ENCODE data around the gene GGT1.
"Not testable (repeated sequence)": the region's sequence is repeated elsewhere in the genome, so short reads cannot be mapped to it uniquely, and the experiment has no call there.

The GGT1 gene

DNA sequence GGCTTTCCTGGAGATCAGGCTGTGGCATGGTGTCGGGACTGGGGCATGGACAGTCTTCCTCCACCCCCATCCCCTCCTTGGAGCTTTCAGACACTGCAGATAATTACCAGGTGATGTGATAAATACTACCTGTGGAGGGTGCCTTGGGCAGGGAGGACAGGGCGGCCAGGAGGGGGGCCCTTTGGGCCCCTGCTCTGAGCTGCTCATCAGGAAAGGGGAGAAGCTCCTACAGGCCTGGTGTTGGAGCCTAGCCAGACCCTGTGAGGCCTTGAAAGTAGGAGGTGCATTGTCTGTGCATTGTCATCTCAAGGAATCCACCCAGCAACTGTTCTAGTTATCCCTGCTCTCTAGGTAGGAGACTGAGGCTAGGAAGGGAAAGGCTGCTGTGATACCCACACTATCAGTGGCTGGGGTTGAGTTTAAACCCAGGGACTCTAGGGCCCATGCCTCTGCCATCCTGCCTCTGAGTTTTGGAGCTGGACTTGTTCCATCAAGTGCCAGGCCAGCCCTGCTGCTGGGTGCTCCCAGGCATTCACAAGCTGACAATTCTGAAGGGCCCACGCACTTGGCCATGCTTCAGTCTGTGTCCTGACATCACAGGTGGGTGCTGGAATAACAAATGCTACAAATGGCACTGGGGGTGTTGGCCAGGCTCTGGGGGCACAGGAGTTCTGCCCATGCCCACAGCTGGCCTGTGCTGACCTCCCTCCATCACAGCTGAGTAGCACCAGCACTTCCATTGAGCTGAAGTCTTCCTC, 2.9 kb upstream of the GGT1 start:
- not testable (repeated sequence) for DNase-seq

DNA sequence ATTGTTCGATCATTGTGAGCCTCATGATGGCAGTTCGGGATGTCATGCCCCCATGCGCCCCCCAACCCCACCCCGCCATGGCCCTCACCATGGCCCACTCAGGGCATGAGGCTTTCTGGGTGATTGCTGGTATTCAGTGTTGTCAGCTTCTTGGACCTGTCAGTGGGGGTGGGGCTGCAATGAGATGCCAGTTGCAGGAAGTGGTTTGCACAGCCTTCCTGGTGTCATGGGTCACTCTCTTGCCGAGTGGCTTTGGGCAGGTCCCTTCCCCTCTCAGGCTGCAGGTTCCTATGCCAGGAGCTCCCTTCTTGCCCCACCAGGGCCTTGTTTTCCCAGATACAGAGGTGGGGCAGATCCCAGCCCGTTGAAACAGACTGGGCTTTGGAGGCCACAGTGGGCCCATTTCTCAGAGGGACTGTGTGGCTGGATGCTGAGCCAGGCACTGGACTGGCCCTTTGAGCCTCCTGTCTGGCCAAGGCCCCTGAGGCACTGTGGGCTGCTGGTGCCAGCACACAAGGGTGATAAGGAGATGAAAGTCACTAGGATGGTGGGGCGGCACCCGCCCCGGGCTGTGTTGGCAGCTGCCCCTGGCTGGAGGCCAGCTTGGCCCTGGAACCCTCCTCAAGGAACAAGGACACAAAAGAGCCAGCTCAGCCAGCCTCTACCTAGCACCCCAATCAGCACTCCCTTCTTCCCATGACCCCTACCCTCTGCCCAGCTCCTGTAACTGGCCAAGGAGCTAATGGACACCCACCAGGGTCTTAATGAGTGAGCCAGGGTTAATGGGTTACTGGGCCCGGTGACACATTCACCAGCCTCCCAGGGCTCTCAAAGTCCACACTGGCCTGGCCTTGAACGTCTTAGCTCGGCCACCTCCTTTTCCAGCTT, 1.5 kb upstream of the GGT1 start:
- DNase-seq, result no peak

DNA sequence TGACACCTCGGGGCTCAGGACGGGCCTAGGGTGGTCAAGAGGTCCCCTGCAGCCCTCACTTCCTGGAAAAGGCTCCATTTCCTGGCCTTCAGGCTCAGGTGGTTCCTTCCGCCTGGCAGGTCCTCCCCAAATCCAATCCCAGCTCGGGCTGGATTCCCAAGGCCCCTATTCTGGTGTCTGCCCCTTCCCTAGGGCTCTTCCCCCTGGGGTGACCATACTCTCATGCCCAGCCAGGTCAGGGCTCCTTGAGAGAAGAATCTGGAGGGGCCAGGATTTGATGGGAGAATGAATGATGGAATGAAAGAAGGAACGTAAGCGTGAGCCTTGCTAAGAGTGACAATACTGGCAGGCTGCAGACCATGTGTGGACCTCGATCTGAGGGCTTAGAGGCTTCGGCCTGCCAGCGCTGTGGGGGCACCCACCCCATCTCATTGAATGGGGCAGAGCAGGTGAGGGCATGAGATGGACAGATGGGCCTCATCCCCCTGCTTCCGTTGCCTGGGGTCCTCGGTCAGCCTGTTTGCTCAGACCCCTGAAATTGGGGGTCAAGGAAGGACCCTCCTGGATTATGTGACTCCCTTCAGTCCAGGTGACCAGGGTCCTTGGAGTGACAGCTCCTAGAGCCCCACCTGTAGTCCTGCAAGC, 766 bp upstream of the GGT1 start:
- not testable (repeated sequence) for DNase-seq

DNA sequence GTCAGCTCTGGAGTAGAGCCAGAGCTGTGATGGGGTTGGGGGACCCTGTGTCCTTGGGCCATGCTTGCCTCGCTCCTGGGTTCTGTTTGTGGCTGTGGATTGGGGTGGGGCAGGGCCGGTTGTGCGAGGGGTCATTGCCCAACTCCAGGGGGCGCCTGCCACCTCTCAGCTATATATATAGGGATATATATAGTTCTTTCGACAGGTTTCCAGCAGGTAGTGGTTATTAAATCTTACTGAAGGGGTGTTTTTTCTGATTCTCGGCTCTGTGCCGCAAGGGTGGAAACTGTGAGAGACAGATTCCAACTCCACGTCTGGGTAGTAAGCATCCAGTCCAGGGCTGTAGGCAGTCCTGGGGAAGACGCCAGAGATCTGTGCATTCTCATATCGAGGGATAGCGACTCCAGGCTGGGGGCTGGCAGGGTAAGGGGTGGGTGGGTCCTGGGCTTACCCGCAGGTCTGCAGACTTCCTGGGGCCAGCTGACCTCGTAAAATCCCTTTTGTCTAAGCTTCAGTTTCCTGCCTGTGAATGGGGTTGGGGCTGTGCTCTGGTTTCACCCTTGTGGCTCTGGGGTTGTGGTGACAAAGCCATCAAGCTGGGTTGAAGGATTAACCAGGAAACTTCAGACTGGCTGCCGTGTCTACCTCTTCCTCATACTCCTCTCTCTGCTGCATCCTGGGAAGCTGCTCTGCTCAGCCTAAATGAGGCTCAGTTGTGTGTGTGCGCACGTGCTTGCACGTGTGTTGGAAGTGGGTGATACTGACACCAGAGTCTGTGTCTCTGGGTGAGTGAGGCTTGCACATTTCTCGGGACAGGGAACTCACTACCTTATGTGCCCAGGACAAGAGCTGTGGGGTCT, 1.0 kb downstream of the GGT1 start:
- DNase-seq, result not testable (repeated sequence)

DNA sequence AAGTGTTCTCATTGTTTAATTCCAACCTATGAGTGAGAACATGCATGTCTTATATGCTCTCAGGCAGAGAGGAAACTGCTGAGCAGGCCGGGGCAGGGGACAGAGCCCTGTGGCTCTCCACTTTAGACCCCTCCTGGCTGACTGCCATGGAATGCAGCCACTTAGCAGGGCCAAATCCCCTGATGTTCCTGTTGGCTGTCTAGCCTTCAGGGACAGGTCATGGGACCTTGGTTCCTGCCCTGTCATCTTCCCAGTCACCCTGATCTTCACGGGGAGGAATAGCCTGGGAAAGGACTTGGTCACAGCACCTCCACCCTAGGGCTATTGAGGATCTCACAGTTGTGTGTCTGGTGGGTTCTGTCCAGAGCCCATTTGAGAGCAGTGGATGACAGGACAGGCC, 3.3 kb downstream of the GGT1 start:
- DNase-seq, result not testable (repeated sequence)

DNA sequence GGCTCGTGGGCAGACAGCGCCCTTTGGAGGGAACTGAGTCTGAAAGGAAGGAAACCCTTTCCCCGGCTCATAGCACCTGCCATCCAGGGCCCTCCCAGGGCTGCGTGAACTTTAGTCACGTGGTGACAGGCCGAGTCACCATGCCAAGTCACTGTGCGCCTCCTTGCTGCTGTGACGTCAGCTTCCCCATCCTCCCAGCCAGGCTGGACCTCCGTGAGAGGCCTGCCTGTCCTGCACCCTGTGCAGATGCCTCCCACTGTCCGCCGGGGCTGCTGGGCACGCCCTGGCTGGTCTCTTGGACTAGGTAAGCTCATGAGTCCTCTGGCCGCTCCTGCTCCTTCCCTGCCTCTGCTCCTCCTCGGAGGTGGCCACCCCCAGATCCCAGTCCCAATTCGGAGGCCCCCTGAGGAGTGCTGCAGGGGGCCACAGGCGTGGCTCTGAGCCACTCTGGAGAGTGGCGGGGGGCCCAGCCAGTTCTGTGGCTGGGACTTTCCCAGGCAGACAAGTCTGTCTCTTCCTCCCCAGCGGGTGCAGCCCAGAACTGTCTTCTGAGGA, 4.5 kb downstream of the GGT1 start:
- DNase-seq, result peak; percentile 28

DNA sequence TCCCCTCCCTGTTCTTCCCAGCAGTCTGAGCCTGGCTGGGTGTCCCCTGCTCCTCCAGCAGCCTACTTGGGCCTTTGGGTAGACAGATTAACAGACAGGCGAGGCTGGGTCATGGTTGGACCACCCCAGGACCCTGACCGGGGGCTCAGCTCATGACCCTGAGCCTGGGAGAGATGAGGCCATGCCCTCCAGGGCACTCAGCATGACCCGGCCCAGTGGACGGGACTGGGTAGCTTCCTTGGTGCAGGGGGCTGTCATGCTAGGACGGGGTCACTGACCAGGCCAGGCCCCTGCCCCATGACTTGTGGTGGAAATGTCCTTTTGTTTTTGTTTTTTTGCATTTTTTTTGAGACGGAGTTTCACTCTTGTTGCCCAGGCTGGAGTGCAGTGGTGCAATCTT, 5.3 kb downstream of the GGT1 start:
- DNase-seq, result not testable (repeated sequence)

DNA sequence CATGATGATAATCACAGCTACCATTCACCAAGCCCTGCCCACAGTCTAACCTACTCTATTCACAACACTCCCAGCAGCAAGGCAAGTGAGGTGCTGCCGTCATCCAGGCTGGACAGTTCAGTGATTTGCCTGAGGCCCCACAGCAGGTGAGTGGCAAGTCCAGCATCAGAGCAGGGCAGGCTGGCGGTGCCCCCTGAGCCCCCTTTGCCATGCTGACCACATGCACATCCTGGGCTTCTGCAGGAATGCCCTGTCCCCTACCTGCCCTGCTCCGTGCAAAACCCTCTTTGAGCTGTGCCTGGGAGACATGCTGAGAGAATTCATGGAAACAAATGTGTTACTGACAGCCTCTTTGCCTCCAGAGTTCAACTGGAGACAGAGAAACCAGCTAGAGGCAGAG, 6.9 kb downstream of the GGT1 start:
- DNase-seq, result not testable (repeated sequence)

DNA sequence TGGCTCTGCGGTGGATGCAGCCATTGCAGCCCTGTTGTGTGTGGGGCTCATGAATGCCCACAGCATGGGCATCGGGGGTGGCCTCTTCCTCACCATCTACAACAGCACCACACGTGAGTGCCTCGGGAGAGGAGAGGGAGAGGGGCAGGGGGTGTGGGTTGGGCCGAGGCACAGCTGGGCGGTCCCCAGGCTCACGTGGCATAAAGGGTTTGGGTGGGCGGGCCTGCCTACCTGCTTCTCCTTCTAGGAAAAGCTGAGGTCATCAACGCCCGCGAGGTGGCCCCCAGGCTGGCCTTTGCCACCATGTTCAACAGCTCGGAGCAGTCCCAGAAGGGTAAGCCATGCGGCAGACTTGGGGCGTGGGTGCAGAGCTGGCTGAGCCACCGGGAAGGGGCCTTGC, 11.8 kb downstream of the GGT1 start:
- not testable (repeated sequence) for DNase-seq

DNA sequence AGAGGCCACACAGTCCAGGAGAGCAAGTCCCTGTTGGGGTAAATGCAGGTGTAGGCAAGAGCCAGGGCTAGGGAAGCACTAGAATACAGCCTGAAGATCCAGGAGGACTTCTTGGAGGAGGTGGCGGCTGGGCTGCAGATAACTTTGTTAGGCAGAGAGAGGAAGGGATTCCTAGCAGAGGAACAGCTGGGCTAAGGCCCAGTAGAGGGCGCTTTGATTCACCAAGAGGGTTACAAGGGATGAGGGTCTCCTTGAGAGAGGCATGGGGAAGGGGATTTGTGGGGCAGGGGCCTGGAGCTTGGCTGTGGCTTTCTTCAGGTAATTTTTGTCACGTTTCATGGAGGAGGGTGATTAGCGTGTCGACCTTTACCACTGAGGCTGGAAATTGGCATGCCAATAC, 18.3 kb downstream of the GGT1 start:
- not testable (repeated sequence) for DNase-seq

DNA sequence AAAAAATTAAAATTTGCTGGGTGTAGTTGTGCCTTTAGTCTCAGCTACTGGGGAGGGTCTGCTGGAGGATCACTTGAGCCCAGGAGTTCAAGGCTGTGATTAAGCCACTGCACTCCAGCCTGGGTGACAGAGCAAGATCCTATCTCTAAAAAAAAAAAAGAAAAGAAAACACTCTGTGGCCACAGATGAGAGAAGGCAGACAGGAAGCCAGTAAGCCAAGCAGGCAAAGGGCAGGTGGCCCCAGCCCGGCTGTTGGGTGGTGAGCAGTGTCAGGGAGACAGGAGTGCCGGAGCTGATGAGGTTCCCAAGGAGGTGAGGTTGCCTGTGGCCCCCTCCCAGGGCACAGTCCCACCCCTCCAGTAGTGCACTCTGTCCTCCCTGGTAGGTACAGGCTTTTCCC, 19.6 kb downstream of the GGT1 start:
- not testable (repeated sequence) for DNase-seq

DNA sequence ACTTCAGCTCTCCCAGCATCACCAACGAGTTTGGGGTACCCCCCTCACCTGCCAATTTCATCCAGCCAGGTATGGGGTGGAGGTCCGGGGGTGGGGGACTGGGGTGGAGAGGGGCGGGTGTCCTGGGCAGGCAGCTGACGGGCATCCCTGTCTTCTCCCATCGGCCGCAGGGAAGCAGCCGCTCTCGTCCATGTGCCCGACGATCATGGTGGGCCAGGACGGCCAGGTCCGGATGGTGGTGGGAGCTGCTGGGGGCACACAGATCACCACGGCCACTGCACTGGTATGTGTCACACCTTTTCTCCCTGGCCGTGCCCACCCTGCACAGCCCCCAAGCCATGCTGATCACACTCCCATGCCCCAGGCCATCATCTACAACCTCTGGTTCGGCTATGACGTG, 24.9 kb downstream of the GGT1 start:
- DNase-seq, result not testable (repeated sequence)

DNA sequence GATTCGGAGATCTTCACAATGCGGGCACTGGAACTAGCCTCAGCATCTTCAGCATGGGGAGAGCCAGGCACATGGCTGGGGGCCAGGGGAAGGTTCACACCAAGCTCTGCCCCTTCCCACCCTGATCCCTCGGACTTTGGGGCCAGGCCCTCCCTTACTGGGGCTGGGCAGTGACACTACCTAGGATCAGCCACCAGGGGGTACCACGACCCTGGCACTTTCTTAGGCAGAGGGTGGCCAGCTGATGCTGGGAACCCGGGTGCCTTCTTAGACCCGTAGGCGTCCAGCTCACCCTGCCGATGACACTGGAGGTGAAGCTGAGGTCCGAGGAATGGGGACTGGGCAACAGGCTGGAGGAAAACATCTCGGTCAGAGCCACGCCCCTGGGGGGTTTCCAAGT, 26.1 kb downstream of the GGT1 start:
- not testable (repeated sequence) for DNase-seq

DNA sequence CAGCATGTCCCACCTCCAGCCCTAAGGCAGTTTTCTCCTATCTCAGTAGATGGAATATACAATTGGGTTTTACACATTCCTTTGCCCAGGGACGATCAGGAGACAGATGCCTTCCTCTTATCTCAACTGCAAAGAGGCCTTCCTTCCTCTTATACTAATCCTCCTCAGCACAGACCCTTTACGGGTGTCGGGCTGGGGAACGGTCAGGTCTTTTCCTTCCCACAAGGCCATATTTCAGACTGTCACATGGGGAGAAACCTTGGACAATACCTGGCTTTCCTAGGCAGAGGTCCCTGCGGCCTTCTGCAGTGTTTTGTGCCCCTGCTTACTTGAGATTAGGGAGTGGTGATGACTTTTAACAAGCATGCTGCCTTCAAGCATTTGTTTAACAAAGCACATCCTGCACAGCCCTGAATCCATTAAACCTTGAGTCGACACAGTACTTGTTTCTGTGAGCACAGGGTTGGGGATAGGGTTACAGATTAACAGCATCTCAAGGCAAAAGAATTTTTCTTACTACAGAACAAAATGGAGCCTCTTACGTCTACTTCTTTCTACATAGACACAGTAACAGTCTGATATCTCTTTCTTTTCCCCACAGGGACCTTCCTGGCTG, 27.9 kb downstream of the GGT1 start:
- DNase-seq, result not testable (repeated sequence)

DNA sequence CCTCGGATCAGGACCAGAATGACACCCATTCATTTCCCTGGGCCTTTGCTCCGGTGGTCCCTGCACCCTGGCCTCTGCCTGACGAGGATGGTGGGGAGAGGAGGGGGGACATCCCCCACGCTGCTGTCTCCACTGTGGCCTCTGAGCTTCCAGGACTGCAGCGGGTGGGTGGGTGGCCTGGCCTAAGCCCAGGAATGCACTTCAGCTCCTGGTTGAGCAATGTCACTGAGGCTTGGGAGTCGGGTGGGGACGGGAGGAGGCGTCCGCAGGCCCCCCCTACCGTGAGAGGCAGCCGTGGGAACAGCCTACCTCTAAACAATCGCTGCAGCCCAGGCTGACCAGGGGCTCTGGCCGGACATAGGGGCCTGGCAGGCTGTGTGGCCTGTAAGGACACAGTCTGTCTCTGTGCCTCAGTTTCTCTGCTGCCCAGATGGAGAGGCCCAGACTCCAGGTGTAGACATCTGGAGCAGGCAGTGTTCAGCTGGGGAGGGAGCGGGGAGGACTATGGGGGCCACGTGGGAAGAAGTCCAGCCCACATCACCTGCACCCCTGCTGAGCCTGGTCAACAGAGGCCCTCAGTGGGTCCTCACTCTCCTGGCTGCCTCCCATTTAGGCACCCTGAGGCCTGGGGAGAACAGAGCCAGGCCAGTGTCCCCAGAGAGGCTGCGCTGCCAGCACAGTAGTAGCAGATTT, 28.6 kb downstream of the GGT1 start:
- DNase-seq, result not testable (repeated sequence)

DNA sequence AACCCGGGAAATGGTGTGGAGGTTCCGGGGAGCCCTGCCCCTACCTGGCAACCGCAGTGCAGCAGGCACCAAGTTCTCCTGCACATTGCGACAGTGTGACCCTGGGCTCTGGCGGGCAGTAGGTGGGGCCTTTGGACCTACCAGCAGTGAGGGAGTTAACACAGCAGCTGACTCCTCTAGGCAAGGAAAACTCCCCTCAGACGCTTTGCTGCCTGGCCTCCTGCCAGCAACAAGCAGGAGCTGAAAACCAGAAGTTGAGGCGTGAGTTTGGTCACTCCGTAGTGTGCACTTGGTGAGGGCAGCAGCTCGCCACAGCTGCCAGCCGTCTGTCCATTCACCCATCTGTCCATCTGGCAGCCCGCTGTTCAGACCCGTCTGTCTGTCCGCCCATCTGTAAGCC, 29.6 kb downstream of the GGT1 start:
- DNase-seq, result not testable (repeated sequence)

DNA sequence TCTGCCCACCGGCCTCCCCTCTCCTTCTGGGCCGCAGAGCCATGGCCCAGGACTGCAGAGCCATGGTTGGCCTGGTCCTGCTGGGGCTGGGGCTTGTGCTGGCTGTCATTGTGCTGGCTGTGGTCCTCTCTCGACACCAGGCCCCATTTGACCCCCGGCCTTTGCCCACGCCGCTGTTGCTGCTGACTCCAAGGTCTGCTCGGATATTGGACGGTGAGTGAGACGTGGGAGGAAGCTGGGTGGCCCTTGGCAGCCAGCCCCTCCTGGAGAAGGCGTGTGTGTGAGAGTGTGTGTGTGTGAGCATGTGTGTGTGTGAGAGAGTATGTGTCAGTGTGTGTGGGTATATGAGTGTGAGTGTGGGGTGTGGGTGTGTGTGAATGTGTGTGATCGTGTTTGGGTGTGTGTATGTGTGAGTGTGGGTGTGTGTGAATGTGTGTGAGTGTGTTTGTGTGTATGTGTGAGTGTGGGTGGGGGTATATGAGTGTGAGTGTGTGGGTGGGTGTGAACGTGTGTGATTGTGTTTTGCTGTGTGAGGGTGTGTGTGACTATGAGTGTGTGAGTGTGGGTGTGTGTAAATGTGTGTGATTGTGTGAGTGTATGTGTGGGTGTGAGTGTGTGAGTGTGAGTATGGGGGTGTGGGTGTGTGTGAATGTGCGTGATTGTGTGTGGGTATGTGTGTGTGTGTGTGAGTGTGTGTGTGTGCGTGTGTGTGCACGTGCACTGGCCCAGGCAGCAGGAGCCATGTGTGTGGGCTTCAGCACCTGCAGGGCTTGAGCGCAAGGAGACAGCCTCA, 30.4 kb downstream of the GGT1 start:
- DNase-seq, result not testable (repeated sequence)

DNA sequence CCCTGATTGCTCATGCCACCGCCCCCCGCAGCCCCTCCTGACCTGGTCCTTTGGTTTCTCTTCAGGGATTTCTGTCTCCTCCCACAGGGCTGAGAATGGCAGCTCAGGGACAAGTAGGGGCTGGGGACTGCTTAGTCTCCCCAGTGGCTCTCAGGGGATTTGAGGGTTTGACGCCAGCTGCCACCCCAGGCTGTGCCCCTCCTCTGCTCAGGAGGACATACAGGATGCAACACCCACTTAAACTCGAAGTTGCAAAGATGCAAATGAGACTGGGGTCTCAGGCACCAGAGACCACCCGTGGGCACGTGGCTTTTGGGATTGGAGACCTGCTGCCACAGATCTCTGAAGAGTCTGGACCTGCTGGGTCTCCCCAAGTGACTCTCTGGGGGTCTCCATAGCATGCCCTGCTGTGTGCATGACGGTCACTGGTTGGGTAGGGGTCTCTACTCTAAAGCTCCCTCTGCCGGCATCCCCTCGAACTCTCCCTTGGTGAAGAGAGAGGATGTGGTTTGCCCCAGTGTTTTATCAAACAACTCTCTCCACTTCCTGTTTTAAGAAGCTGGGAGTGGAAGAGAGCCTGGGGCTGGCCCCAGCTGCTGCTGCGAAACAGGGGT, 31.9 kb downstream of the GGT1 start:
- not testable (repeated sequence) for DNase-seq

DNA sequence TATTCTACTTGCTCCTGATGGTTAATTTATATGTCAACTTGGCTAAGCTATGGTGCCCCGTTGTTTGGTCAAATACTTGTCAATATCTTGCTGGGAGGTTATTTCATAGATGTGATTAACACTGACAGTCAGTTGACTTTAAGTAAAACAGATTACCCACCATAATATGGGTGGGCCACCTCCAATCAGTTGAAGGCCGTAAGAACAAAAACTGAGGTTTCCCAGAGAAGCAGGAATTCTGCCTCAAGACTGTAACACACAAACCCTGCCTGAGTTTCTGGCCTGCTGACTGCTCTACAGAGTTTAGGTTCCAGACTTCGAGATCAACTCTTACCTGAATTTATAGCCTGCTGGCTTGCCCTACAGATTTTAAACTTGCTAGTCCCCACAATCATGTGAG, 33.5 kb downstream of the GGT1 start:
- DNase-seq, result not testable (repeated sequence)

DNA sequence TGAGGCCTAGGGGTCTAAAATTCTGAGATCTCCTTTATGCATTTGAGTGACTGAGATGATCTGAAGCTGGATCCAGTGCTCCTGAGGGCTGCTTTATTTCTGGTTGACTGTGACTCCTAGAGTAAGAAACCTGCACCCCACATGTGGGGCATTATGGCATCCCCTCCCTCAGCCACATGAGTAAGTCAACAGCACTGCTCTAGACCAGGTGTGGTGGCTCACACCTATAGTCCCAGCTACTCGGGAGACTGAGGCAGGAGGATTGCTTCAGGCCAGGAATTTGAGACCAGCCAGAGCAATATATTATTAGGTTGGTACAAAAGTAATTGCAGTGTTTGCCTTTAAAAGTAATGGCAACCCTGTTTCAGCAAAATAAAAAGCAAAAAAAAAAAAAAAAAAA, 39.3 kb downstream of the GGT1 start:
- DNase-seq, result not testable (repeated sequence)

Measured in T-helper 9 cell (primary cell).